HCT116 (cell line): ENCODE data around the gene DLG5. TPM values are rescaled to one million over a fixed set of nuclear protein-coding genes. Genes with fewer than 3 reads are reported as not detected.

ENCODE experiments used
- ATAC-seq: fragments of 200-7000 bp; cut with Tn5 transposase; 2 replicates; pipeline ENCODE4 v1.9.1; 2020; ENCODE audit warnings: mild to moderate bottlenecking, moderate library complexity
- BruUV-seq: library from RNA; stranded (reverse); fragments of 400-500 nt; replicated peaks from 2 replicates; lab custom pipeline; 2021; lab: Mats Ljungman, UMichigan
- CTCF ChIA-PET: fragments of 300-600 bp; sonication (Branson Sonifier 250); formaldehyde crosslinking; loops from one replicate; lab custom pipeline; 2021; ENCODE audit warnings: antibody characterized with exemption; lab: Charles Lee
- POLR2A ChIA-PET: fragments of 300-600, 350-600 bp; sonication (Branson Sonifier 250); formaldehyde crosslinking; loops from one replicate; lab custom pipeline; 2021; ENCODE audit warnings: antibody characterized with exemption; lab: Charles Lee
- RAD21 ChIA-PET, 2 experiments: fragments of 300-600 bp; sonication (Branson Sonifier 250); formaldehyde crosslinking; loops; one replicate each; lab custom pipeline; 2023; ENCODE audit warnings: low total read pairs in 2 of 2; ENCODE audit not compliant: uncharacterized antibody in 2 of 2, unreplicated experiment in 2 of 2, low non-redundant PET in 1 of 2; lab: Charles Lee
- DNase-seq: peaks from one replicate; pipeline ENCODE4 v3.0.0-alpha.2; 2010; ENCODE audit warnings: low read depth, low spot score
- H2AFZ ChIP-seq: fragments of 200-600 bp; shearing (Covaris generic), sonication (generic); 2 replicates; pipeline ENCODE4 v1.6.1; 2017; ENCODE audit warnings: low read depth, mixed run types, mixed read lengths, antibody characterized with exemption, low read length; ENCODE audit not compliant: poor library complexity, severe bottlenecking
- H3K27ac ChIP-seq: 2 replicates; pipeline ENCODE4 v1.5.1; 2012; ENCODE audit warnings: low read depth, low read length
- H3K27me3 ChIP-seq: fragments of 200-600 bp; sonication (generic); 2 replicates; pipeline ENCODE4 v1.6.1; 2016; ENCODE audit warnings: mixed run types, low read length, mixed read lengths; ENCODE audit not compliant: insufficient read depth
- H3K36me3 ChIP-seq, 2 experiments: fragments of 200-500 bp in 1 of 2; fragments of 200-600 bp in 1 of 2; sonication (Bioruptor generic) in 1 of 2; sonication (generic) in 1 of 2; 2 replicates each; pipeline versions ENCODE4 v1.5.1 to v1.6.1; 2014 to 2016; ENCODE audit warnings: low read length in 2 of 2, inconsistent platforms in 1 of 2, mixed read lengths in 1 of 2, mixed run types in 1 of 2; ENCODE audit not compliant: insufficient read depth in 2 of 2, control insufficient read depth in 1 of 2
- H3K4me1 ChIP-seq, 2 experiments: fragments of 200-600 bp in 1 of 2; sonication (generic) in 1 of 2; 2 replicates each; pipeline versions ENCODE4 v1.5.1 to v1.6.1; 2012 to 2017; ENCODE audit warnings: low read length in 2 of 2, inconsistent platforms in 1 of 2, mild to moderate bottlenecking in 1 of 2, mixed read lengths in 1 of 2, mixed run types in 1 of 2, moderate library complexity in 1 of 2; ENCODE audit not compliant: insufficient read depth in 2 of 2, control insufficient read depth in 1 of 2
- H3K4me2 ChIP-seq: fragments of 200-600 bp; sonication (generic); 2 replicates; pipeline ENCODE4 v1.6.1; 2017; ENCODE audit warnings: mixed run types, low read length, mixed read lengths
- H3K4me3 ChIP-seq, 2 experiments: fragments of 200-600 bp in 1 of 2; sonication (generic) in 1 of 2; replicated peaks in 1 of 2; 2 replicates each; pipeline ENCODE4 v1.5.1; 2011 to 2016; ENCODE audit warnings: low read length in 2 of 2, control low read depth in 1 of 2, low read depth in 1 of 2, mild to moderate bottlenecking in 1 of 2, mixed read lengths in 1 of 2, mixed run types in 1 of 2
- H3K79me2 ChIP-seq: fragments of 200-600 bp; sonication (generic); 2 replicates; pipeline ENCODE4 v1.6.1; 2017; ENCODE audit warnings: mild to moderate bottlenecking, mixed run types, low read length, moderate library complexity, mixed read lengths; ENCODE audit not compliant: insufficient read depth
- H3K9ac ChIP-seq: fragments of 200-600 bp; sonication (generic); 2 replicates; pipeline ENCODE4 v1.6.1; 2016; ENCODE audit warnings: low read length, mixed read lengths
- H3K9me2 ChIP-seq: fragments of 200-600 bp; sonication (generic), shearing (Covaris generic); 2 replicates; pipeline ENCODE4 v1.6.1; 2017; ENCODE audit warnings: mixed run types, mild to moderate bottlenecking, moderate library complexity; ENCODE audit not compliant: insufficient read depth
- H3K9me3 ChIP-seq, 2 experiments: fragments of 200-500 bp in 1 of 2; fragments of 200-600 bp in 1 of 2; sonication (Bioruptor generic) in 1 of 2; sonication (generic) in 1 of 2; 2 replicates each; pipeline ENCODE4 v1.6.1; 2014 to 2017; ENCODE audit warnings: low read length in 2 of 2, mixed read lengths in 2 of 2, inconsistent platforms in 1 of 2, low read depth in 1 of 2, mild to moderate bottlenecking in 1 of 2, mixed run types in 1 of 2, moderate library complexity in 1 of 2; ENCODE audit not compliant: control insufficient read depth in 1 of 2, insufficient read depth in 1 of 2
- H4K20me1 ChIP-seq: fragments of 200-600 bp; sonication (generic), shearing (Covaris generic); 2 replicates; pipeline ENCODE4 v1.6.1; 2017; ENCODE audit warnings: mixed run types, mild to moderate bottlenecking, moderate library complexity; ENCODE audit not compliant: insufficient read depth
- ATF3 ChIP-seq: IDR thresholded peaks from 2 replicates; pipeline ENCODE4 v1.6.1; 2012
- CBX3 ChIP-seq: IDR thresholded peaks from 2 replicates; pipeline ENCODE4 v1.6.1; 2012; ENCODE audit warnings: low read depth
- CTCF ChIP-seq, 3 experiments: fragments of 200-600 bp in 1 of 3; sonication (generic) in 1 of 3; IDR thresholded peaks in 2 of 3; conservative IDR thresholded peaks in 1 of 3; 2 replicates each; pipeline ENCODE4 v1.5.1; 2012 to 2017; ENCODE audit warnings: low read depth in 2 of 3, low read length in 2 of 3, antibody characterized with exemption in 1 of 3, borderline replicate concordance in 1 of 3, control low read depth in 1 of 3, mild to moderate bottlenecking in 1 of 3, mixed read lengths in 1 of 3, mixed run types in 1 of 3, moderate library complexity in 1 of 3; ENCODE audit not compliant: insufficient read depth in 1 of 3
- EGR1 ChIP-seq: IDR thresholded peaks from 2 replicates; pipeline ENCODE4 v1.6.1; 2012; ENCODE audit warnings: low read depth
- ELF1 ChIP-seq: IDR thresholded peaks from 2 replicates; pipeline ENCODE4 v1.6.1; 2012; ENCODE audit warnings: low read depth, borderline replicate concordance
- EZH2 ChIP-seq: fragments of 200-600 bp; sonication (generic); IDR thresholded peaks from 2 replicates; pipeline ENCODE4 v1.6.1; 2017; ENCODE audit warnings: antibody characterized with exemption, mixed run types
- FOSL1 ChIP-seq: IDR thresholded peaks from 2 replicates; pipeline ENCODE4 v1.6.1; 2012; ENCODE audit warnings: low read depth
- JUND ChIP-seq: IDR thresholded peaks from 2 replicates; pipeline ENCODE4 v1.6.1; 2012
- POLR2A ChIP-seq: IDR thresholded peaks from 2 replicates; pipeline ENCODE4 v1.7.0; 2011; ENCODE audit warnings: borderline replicate concordance; ENCODE audit not compliant: insufficient read depth, insufficient read length; ENCODE audit errors: extremely low read depth
- POLR2AphosphoS5 ChIP-seq: IDR thresholded peaks from 2 replicates; pipeline ENCODE4 v1.6.1; 2011; ENCODE audit warnings: mild to moderate bottlenecking, low read depth, low read length, moderate library complexity
- RAD21 ChIP-seq: IDR thresholded peaks from 2 replicates; pipeline ENCODE4 v1.6.1; 2012; ENCODE audit warnings: low read depth, mild to moderate bottlenecking
- SIN3A ChIP-seq: IDR thresholded peaks from 2 replicates; pipeline ENCODE4 v1.6.1; 2012; ENCODE audit warnings: low read depth
- SRF ChIP-seq: IDR thresholded peaks from 2 replicates; pipeline ENCODE4 v1.6.1; 2012; ENCODE audit warnings: low read depth
- TCF7L2 ChIP-seq: IDR thresholded peaks from 2 replicates; pipeline ENCODE4 v1.7.0; 2011; ENCODE audit warnings: borderline replicate concordance, inconsistent platforms; ENCODE audit not compliant: insufficient read depth, insufficient read length; ENCODE audit errors: extremely low read depth
- YY1 ChIP-seq: IDR thresholded peaks from 2 replicates; pipeline ENCODE4 v1.6.1; 2011; ENCODE audit warnings: low read length, low read depth, moderate library complexity, mild to moderate bottlenecking; ENCODE audit not compliant: insufficient replicate concordance; ENCODE audit errors: extremely low read depth
- intact Hi-C: fragments of 100-400 bp; cut with micrococcal nuclease; formaldehyde crosslinking; loops from 2 replicates; pipeline ENCODE4 v1.10.0; 2022
- total RNA-seq: library from RNA; stranded (reverse); gene quantifications from one replicate; pipeline ENCODE4 v1.2.1, GENCODE V29; 2021; ENCODE audit not compliant: unreplicated experiment

The DLG5 gene
- total RNA-seq, 1 experiment from 2014 or later: 44.8 TPM

- POLR2A ChIA-PET: no interaction called here
- Histone ChIP-seq H3K4me3 (no peak overlapping the region), H3K36me3 (peaks cover 2 to 12% of the 10 kb centered on the region in 2 experiments), H4K20me1 (no peaks in the 10 kb centered on the region), H3K9me3 (no peaks in the 10 kb centered on the region), H3K9me2 (no peaks in the 10 kb centered on the region), H3K27me3 (no peaks in the 10 kb centered on the region), H3K9ac (no peak overlapping the region), H3K79me2 (no peaks in the 10 kb centered on the region), H3K27ac (no peak overlapping the region), H2AFZ (no peak overlapping the region), H3K4me2 (no peak overlapping the region), H3K4me1 (no peaks in the 10 kb centered on the region)
- BruUV-seq: no TSS peak
- DNase-seq: no peak
- RAD21 ChIA-PET: no interaction called here
- ATAC-seq: no peak
- CTCF ChIA-PET: no interaction called here
- TF ChIP-seq TCF7L2 (no peak), YY1 (no peak), RAD21 (no peak), FOSL1 (no peak), JUND (no peak), SRF (no peak), EGR1 (no peak), POLR2AphosphoS5 (no peak), POLR2A (no peak), ELF1 (no peak), SIN3A (no peak), CTCF (IDR thresholded peaks at IDR 0.05 in 2 of 3, conservative IDR thresholded peaks at IDR 0.05 in 1 of 3; ENCODE audit: borderline replicate concordance in 1 of 3, insufficient read depth in 1 of 3, low read depth in 2 of 3, low read length in 2 of 3) (no peak), CBX3 (no peak), EZH2 (no peak), ATF3 (no peak)
- intact Hi-C loops: no loop called here
Observed at GRCh38 chr10:77804371-77804770, 122.2 kb downstream of the DLG5 start.
